ENCODE data around the gene APOL6. TPM values are rescaled to one million over a fixed set of nuclear protein-coding genes. Genes with fewer than 3 reads are reported as not detected.

Gene APOL6
- total RNA-seq, 4 donors from 2014 or later, result 4.6 to 39.7 (median 27.5) TPM

DNA sequence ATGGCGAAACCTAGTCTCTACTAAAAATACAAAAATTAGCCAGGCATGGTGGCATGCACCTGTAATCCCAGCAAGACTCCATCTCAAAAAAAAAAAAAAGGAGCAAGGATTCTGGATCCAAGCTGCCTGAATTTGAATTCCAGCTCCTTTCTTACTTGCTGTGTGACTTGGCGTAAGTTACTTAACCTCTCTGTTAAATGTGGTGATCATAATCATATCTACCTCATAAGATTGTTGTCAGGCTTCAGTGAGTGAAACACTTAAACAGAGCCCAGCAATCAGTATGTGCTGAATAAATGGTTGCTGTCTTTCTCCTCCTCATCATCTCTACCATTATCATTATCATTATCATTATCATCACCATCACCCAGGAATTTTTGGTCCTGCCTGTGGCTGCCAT lies 33.8 kb upstream of the APOL6 start:
- no peak for DNase-seq
- Histone ChIP-seq H3K27me3 (no peaks in the 10 kb centered on the region), H3K4me1 (peaks cover 0 to 2% (median 0%) of the 10 kb centered on the region in 4 donors), H3K27ac (no peak overlapping the region), H3K9me3 (no peaks in the 10 kb centered on the region), H3K4me3 (no peak overlapping the region), H3K36me3 (no peaks in the 10 kb centered on the region)
- TF ChIP-seq POLR2AphosphoS5 (IDR thresholded peaks at IDR 0.05) (no peak), POLR2A (IDR thresholded peaks at IDR 0.05) (no peak), EP300 (IDR thresholded peaks at IDR 0.05; ENCODE audit: low read depth) (no peak)
- TF ChIP-seq, protein P1, sequence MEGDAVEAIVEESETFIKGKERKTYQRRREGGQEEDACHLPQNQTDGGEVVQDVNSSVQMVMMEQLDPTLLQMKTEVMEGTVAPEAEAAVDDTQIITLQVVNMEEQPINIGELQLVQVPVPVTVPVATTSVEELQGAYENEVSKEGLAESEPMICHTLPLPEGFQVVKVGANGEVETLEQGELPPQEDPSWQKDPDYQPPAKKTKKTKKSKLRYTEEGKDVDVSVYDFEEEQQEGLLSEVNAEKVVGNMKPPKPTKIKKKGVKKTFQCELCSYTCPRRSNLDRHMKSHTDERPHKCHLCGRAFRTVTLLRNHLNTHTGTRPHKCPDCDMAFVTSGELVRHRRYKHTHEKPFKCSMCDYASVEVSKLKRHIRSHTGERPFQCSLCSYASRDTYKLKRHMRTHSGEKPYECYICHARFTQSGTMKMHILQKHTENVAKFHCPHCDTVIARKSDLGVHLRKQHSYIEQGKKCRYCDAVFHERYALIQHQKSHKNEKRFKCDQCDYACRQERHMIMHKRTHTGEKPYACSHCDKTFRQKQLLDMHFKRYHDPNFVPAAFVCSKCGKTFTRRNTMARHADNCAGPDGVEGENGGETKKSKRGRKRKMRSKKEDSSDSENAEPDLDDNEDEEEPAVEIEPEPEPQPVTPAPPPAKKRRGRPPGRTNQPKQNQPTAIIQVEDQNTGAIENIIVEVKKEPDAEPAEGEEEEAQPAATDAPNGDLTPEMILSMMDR (IDR thresholded peaks at IDR 0.05), result no peak
- intact Hi-C loops (cut with DNase I; ENCODE audit: low total_unique reads), result no loop called here
- in situ Hi-C loops (cut with MboI; ENCODE audit: low pct_ligation_motif_present in 1 of 4, low pct_unique_long_range_greater_than_20kb in 1 of 4, low sequenced_read_pairs in 3 of 4), result loop anchor here in 1 of 4 donors (25.0 kb wide), 1 partner anchor 498 kb away; no protein-coding TSS in a partner anchor
- 96 to 100% methylated on average over 1 to 2 of the region's 2 CpGs for WGBS, 2 donors (ENCODE audit: low coverage in 1 of 2)

DNA sequence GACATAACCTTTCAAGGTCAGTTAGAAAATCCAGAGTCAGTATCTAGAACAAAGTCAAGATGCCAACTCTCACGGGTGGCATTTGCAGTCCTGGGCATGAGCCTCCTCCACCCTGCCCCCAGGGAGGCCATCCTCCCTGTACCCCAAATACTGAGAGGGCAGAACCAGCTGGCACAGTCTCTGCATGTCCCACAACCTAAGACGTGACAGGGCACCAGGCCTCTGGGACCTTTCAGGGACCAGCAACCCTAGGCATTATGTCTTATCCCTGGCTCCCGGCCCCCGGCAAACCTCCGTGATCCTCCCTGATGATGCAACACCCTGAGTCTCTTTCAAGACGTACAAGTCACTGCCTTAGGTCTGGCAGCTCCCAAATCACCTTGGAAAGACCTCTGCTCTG lies 33.1 kb upstream of the APOL6 start:
- H3K9me3 ChIP-seq, result no peaks in the 10 kb centered on the region
- intact Hi-C loops (cut with DNase I; ENCODE audit: low total_unique reads), result no loop called here
- no peak overlapping the region for H3K4me3 ChIP-seq
- peaks cover 0 to 2% (median 0%) of the 10 kb centered on the region in 4 donors for H3K4me1 ChIP-seq
- no peaks in the 10 kb centered on the region for H3K27me3 ChIP-seq
- H3K27ac ChIP-seq, result no peak overlapping the region
- no peaks in the 10 kb centered on the region for H3K36me3 ChIP-seq
- 61% methylated on average over 6 of the region's 6 CpGs; no CpG with 5 or more reads in 1 of the 2 donors for WGBS, 2 donors (ENCODE audit: low coverage in 1 of 2)
- in situ Hi-C loops (cut with MboI; ENCODE audit: low pct_ligation_motif_present in 1 of 4, low pct_unique_long_range_greater_than_20kb in 1 of 4, low sequenced_read_pairs in 3 of 4), result loop anchor here in 1 of 4 donors (25.0 kb wide), 1 partner anchor 497 kb away; no protein-coding TSS in a partner anchor
- no peak for TF ChIP-seq POLR2A (IDR thresholded peaks at IDR 0.05)
- TF ChIP-seq POLR2AphosphoS5 (IDR thresholded peaks at IDR 0.05), result no peak
- no peak for TF ChIP-seq EP300 (IDR thresholded peaks at IDR 0.05; ENCODE audit: low read depth)
- TF ChIP-seq, protein P1 (IDR thresholded peaks at IDR 0.05), result no peak
- no peak for DNase-seq

DNA sequence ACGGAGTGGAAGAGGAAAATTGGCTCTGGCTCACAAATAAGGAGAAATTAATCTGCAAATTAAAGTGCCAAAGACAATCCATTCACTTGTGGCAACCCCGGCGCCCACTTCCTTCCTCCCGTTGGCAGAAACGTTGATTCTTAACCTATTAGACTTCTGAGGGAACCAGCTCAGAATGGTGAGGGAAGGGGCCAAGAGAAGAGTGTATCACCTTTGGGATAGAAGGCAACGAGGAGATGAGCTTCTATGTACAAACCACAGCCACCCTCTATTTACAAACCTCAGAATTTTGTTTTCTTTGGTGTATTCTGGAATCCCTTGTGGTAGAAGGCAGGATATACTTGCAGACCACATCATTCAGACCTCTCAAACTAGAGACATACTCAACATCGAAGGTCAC lies 32.2 kb upstream of the APOL6 start:
- Histone ChIP-seq H3K4me1 (peaks cover 0 to 2% (median 0%) of the 10 kb centered on the region in 4 donors), H3K36me3 (no peaks in the 10 kb centered on the region), H3K9me3 (no peaks in the 10 kb centered on the region), H3K27me3 (no peaks in the 10 kb centered on the region), H3K27ac (no peak overlapping the region), H3K4me3 (no peak overlapping the region)
- in situ Hi-C loops (cut with MboI; ENCODE audit: low pct_ligation_motif_present in 1 of 4, low pct_unique_long_range_greater_than_20kb in 1 of 4, low sequenced_read_pairs in 3 of 4) (loop anchor here in 1 of 4 donors (25.0 kb wide), 1 partner anchor 496 kb away; no protein-coding TSS in a partner anchor), intact Hi-C loops (cut with DNase I; ENCODE audit: low total_unique reads) (no loop called here)
- TF ChIP-seq EP300 (IDR thresholded peaks at IDR 0.05; ENCODE audit: low read depth) (no peak), POLR2A (IDR thresholded peaks at IDR 0.05) (no peak), POLR2AphosphoS5 (IDR thresholded peaks at IDR 0.05) (no peak)
- TF ChIP-seq, protein P1 (IDR thresholded peaks at IDR 0.05), result no peak
- WGBS, 2 donors (ENCODE audit: low coverage in 1 of 2), result 69 to 83% methylated on average over 6 to 7 of the region's 7 CpGs
- DNase-seq, result no peak

DNA sequence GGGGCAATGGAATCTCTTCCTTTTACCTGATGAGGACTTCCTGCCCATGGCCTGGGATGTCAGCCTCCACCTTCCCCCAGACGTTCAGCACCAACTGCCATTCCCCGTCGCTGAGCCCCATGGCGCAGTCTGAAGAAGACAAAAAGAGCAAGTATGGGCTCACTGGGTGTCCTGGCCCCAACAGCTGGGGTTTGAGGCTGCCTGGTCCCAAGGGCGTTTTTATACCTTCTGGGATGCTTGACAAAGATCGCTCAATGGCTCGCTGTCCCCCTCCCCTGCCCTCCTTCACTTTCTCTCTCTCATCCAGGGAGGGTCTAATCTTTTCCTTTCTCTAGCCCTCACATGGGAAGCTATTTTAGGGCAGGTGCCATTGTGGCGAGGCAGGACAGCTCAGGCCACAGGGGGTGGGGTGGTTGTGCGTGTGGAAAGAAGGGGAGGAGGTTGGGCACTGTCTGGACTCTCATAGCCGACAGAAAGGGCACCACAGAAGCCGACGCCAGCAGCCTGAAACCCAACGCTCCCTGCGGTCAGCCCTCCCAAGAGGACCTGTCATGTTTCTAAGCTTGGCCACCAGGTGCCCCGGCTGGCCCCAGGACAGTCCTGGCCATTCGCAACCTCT lies 31.0 kb upstream of the APOL6 start, which contains the start of gene MB:
Gene MB (minus strand): TSS at position 193 of the 619 bp plus-strand sequence. CDS start 72 bp downstream, at position 121.
- Histone ChIP-seq H3K4me1 (peaks cover 6 to 10% (median 10%) of the 10 kb centered on the region in 4 donors), H3K27me3 (no peaks in the 10 kb centered on the region), H3K9me3 (no peaks in the 10 kb centered on the region), H3K36me3 (no peaks in the 10 kb centered on the region), H3K4me3 (no peak within 1 kb of the TSS), H3K27ac (no peak within 1 kb of the TSS)
- intact Hi-C loops (cut with DNase I; ENCODE audit: low total_unique reads), result no loop called here
- TF ChIP-seq, protein P1 (IDR thresholded peaks at IDR 0.05), result no peak
- TF ChIP-seq POLR2A (IDR thresholded peaks at IDR 0.05), result no peak
- no peak for TF ChIP-seq POLR2AphosphoS5 (IDR thresholded peaks at IDR 0.05)
- no peak for TF ChIP-seq EP300 (IDR thresholded peaks at IDR 0.05; ENCODE audit: low read depth)
- in situ Hi-C loops (cut with MboI; ENCODE audit: low pct_ligation_motif_present in 1 of 4, low pct_unique_long_range_greater_than_20kb in 1 of 4, low sequenced_read_pairs in 3 of 4), result loop anchor here in 1 of 4 donors (25.0 kb wide), 1 partner anchor 495 kb away; no protein-coding TSS in a partner anchor
- no peak for DNase-seq
- 72 to 87% methylated on average over 3 to 16 of the region's 16 CpGs for WGBS, 2 donors (ENCODE audit: low coverage in 1 of 2)
